ENCODE results near the gene FAM83C.
A peak's percentile ranks its signal among the peaks of the same experiment; 100 is the strongest.

The FAM83C gene

DNA sequence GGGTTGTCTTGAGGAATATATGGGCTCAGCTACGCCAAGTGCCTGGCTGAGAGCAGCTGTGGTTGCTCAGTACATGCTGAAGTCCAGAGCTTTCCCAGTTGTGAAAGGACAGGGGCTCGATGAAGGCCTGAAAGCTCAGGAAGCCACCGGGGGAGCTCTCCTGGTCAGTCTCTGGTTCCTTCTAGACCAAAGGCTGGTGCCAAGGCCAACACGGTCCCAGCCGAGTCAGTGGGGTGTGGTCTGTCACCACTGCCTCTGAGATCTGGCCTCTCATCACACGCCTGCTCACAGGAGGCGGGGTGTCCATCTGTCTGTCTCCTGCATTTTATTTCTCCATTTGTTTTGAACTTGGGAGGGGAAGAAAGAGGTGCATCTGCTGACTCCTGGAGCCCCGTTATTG, 4.9 kb upstream of the FAM83C start:
- no peak for DNase-seq

DNA sequence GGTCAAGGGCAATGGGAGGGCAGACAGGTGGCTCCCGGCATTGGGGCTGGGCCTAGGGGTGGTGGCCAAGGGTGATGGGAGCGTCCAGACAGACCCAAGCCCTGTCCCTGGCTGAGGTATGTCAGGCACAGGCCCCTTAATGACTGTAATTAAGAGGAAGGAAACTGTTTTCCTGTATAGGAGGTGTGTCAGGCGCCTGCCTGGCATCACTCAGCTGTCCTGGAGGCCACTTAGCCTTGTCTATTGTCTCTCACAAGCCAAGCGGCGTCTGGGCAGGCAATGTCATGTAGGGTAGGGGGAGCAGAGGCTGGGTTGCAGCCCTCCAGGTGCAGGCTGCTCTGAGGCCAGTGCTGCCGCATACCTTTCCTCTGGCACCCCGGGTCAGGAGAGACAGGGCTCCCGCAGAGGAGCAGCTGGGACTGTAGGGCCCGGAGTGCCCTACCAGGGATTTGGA, 3.9 kb upstream of the FAM83C start:
- no peak for DNase-seq

DNA sequence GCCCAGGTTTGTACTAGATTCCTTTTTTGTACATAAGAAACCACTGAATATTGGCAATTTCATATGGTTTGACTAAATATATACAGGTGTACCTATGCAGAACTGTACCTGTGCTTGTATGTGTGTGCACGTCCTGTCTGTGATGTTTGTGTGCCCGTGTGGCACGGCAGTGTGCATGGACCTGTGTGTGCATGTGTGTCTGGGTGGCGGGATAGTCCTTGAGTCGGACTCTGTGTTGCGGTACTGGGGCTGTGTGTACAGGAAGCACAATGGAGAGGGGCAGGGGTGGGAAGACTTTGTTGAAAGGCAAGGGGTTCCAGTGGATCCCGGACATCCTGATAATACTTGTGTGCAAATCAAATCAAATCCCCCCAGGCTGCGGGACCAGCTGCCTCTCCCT, 3.4 kb upstream of the FAM83C start:
- DNase-seq: no peak

DNA sequence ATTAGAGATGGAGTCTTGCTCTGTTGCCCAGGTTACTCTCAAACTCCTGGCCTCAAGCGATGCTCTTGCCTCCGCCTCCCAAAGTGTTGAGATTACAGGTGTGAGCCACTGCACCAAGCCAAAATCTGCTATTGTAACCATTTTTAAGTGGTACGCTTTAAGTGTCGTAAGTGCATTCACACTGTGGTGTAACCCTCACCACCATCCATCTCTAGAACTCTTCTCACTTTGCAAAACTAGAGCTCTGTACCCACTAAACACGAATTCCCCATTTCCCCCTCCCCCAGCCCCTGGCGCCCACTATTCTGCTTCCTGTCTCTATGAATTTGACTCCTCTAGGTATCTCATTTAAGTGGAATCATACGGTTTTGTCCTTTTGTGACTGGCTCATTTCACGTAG, 2.8 kb upstream of the FAM83C start:
- DNase-seq: no peak

DNA sequence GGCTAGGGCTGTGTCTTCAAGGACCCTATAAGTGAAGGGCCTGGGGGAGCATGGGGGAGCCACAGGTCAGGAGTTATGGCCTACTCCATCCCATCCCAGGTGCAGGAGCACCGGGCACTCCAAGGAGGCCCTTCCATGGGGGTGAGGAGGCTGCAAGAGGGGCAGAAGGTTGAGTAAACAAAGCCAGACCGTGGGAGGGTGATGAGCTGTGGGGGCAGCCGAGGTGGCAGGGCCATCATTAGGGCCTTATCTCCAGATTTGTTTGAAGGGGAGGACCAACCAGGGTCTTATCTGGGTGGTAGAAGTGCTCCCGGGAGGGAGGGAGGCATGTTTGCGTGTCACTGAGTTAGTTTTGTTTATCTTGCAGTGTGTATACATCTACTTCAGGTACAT, 2.1 kb upstream of the FAM83C start:
- no peak for DNase-seq

DNA sequence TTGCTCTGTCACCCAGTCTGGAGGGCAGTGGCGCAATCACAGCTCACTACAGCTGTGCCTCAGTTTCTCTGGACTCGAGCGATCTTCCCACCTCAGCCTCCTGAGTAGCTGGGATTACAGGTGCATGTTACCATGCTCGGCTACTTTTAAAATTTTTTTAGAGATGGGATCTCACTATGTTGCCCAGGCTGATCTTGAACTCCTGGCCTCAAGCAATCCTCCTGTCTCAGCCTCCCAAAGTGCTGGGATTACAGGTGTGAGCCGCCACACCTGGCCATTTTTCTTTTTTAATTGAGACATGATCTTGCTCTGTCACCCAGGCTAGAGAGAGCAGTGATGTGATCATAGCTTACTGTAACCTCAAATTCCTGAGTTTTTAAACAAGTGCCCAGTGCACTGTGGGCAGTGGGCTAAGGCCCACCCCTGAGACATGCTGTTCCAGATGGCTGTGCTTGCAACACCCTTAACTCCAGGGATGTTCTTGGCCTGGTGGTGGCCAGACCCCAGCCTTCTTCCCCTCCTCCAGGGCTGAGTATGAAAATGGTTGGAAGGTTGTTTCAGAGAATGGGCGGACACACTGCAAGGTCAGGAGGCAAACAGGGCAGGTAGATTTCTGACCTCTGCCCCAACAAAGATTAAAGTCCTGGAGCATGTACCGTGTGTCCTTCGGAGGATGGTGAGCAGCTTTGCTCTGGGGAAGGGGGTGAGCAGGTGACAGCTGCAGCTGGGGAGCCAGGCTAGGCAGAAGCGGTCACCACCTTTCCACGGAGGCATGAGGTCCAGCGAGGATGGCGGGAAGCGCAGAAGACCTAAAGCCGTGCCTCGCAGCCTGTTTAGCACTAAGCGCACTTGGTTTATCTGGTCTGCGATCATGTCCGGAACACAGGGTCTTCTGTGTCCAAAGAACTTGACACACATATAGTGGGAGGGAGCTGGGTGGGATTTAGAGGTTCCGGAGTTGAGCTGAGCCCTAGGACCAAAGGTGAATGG, 1.4 kb upstream of the FAM83C start:
- no peak for DNase-seq

DNA sequence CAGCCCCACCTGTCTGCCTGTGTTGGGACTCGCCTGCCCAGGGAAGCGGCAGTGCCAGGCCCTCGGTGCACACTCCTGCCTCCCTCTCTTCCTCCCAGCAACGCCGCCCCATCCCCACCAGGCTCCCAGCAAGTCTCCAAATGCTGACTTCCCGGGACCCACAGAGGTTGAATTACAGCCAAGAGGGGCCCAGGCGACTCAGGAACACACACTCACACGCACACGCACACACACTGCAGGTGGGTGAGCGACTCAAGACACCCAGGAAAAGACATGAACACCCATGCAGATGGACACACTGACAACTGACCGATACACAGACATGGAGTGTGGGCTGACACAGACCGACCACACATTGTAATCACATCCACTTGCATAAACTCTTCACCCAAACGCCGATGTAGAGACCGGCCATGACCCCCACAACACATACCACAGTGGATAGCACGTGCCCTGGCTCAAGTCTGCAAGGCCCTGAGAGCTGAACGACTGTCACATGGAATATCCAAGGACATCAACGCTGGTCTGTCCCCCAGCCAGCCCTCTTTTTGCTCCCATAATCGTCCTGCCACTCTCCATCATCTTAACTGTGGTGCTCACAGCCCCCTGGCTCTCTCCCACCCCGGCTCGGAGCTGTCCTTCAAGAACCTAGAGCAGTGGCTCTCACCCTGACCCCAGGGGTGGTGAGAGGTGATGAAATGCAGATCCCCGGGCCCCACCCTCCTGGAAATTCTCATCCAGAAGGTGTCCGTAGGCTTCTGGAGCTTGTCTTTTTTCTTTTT, 470 bp upstream of the FAM83C start:
- DNase-seq: no peak

DNA sequence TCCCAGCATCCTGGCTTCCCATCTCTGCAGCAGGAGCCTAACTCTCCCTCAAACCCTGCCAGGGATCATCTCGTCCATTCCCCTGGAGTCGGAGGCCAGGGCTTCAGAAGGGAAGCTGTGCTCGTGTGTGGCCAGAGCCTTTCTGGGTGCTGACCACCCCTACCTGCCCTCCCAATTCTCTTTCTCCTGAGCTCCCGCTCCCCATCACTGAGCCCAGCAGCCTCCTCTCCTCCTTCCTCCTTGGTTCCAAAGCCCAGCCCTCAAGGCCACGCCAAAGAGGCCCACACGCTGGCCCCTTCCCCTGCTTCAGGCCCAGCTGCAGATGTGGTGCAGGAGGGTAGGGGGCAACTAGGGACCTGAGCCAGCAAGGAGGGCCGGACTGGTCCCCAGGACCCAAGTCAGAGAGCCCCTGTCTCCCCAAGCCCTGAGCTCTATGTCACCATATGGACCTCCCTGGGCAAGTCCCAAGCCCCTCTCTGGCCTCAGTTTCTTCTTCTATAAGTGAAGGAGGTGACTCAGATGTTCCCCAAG, 1.3 kb downstream of the FAM83C start:
- no peak for DNase-seq

DNA sequence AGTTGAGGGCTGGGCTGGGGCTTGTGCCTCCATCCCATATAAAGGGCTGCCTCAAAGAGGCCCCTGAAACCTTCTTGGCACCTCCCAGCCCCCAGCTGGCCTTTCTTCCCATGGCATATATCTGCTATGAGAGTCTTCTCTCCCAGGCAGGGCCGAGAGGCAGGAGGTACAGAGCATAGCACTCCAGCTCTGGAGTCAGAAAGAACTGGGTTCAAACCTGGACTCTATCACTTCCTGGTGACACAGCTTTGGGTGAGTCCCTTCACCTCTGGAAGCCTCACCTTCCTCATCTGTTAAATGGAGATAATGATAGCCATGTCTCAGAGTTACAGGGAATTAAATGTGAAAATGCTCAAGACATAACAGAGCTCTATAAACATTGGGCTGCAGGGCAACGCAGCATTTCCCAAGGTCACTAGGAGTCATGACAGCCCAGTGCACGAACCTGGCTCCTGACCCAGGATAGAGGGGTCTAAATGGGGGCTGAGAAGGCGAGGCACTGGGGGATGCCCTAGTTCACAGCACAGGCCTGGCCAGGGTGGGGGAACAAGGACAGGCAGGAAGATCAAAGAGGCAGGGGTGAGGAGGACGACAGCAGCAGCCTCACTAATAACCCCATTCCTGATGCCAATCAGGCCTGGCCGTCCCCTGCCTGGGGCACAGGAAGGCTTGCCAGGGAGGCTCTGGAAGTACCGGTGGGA, 1.9 kb downstream of the FAM83C start:
- no peak for DNase-seq

DNA sequence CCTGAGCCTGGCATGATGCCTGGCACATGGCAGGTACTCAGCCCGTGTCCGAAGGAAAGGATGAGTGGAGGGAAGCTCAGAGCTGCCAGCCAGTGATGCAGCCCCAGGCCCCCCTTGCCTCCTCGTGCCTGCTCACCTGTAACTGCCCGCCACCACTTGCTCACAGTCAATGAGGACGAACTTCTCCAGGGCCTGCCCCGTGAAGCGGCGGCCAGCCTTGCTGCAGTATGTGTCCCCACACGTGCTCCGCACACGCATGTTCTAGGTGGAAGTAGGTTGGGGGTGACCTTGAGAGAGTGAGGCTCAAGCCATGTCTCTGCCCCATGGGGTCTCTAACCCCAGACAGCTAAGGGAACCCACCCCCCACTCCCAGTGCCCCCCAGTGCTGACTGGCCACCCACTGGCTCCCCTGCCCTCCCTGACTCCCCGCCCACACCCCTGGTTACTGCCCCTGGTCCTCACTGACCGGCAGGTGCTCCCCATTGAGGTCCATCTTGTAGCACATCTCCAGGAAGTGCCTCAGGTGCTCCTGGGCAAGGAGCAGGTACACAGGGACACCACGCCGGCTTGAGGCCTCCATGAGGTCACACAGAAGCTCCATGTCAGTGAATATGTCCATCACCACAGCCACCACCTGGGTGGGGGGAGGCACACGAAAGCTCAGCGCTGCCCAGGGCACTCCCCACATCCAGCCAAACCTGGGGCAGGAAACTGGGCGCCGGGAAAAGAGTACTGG, 3.7 kb downstream of the FAM83C start:
- DNase-seq: no peak

DNA sequence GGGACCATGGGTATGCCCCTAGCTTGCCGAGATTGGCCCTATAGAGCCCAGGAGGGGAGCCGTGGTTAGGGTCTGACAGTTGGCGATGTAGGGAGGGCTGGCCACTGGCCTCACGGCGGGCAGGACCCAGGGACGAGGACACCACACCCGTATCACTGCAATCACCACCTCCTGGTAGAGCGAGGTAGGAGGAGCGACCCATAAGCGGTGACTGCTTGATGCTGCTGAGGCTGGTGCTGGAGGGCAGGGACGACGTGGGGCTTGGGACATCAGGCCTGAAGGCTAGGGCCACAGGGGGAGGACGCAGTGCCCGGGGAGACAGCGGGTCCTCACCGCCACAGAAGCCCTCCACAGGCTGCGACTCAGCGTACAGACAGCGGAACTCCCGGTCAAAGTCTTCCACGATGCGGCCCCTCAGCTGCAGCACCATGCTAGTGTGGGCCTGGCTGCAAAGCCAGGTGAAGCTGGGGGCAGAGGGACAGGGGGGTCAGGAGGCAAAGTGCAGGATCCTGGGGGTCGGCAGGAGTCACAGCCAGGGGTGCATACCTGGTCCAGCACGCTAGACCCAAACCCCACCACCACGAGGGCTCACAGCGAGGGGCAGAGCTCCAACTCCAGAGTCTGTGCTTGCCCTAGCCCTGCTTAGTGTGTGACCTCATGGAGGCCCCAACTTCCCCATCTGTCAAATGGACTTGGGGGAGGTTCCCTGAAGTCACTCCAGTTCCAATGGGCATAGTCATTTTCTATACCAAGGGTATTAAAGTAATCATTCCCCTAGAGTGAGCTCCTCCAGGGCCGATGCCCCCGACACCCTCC, 4.5 kb downstream of the FAM83C start:
- DNase-seq: no peak

DNA sequence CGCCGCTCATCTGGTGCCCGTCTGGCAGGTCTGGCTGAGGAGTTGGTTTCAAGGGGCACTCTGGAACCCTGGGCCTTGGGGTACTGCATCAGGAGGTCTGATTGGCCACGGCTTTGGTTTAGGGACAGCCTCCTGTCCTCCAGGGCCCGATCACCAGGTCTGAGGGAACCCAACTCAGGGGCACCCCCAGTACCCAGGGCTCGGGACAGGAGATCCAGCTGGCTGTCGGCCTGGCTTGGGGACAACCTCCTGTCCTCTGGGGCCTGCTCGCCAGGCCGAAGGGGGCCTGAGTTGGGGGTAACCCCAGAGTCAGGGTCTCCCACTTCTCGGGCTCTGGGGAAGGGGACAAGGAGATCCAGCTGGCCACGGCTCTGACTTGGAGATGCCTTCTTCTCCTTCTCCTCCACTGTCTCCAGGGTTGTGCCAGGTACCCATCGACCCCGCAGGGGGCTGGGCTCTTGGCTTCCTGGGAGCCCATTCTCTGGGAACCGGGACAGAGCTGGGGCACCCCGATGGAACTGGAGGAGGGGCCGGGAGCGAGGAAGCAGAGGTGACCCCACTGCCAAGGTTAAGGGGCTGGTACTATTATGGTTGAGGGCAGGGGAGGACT, 5.2 kb downstream of the FAM83C start:
- no peak for DNase-seq

DNA sequence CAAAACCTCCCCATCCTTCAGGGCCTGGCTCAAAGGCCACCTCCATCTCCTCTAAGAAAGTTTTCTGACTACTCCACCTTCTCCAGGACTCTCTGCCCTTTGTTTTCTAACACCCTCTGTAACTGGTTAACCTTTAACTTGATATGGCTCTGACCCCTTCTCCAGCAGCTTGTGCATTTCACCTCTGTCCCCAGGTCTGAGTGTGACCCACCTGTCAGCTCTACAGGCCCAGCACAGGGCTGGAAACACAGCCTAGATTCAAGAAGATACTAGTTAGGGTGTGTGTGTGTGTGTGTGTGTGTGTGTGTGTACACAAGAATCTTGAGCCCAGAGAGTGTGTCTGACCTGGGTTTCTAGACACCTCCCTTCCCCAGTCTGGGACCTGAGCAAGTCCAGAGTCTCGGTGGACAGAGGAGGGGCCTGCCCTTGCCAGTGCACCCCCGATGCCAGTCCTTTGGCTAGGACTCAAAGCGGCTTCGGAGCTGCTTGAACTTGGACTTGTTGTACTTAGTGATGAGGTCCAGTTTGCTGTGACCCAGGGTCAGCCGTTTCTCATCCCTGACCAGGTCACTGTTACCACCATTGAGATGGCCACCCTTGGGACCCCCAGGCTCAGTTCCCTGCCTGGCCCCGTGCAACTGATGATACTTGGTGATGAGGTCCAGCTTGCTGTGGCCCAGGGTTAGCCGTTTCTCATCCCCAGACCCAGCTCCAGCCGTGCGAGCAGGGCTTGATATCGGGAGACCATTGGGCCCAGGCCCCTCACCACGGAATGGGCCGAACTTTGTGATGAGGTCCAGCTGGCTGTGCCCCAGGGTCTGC, 5.9 kb downstream of the FAM83C start:
- no peak for DNase-seq

DNA sequence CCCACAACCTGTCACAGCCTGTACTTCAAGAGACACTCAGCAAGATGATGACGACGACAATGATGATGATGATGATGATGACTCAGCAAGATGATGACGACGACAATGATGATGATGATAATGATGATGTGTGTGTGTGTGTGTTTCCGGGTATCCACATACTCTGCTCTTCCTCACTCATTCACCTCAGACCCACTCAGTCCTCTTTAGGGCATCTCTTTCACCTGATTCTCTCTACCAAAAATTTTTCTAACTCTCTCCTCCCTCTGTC, 6.5 kb downstream of the FAM83C start:
- no peak for DNase-seq

DNA sequence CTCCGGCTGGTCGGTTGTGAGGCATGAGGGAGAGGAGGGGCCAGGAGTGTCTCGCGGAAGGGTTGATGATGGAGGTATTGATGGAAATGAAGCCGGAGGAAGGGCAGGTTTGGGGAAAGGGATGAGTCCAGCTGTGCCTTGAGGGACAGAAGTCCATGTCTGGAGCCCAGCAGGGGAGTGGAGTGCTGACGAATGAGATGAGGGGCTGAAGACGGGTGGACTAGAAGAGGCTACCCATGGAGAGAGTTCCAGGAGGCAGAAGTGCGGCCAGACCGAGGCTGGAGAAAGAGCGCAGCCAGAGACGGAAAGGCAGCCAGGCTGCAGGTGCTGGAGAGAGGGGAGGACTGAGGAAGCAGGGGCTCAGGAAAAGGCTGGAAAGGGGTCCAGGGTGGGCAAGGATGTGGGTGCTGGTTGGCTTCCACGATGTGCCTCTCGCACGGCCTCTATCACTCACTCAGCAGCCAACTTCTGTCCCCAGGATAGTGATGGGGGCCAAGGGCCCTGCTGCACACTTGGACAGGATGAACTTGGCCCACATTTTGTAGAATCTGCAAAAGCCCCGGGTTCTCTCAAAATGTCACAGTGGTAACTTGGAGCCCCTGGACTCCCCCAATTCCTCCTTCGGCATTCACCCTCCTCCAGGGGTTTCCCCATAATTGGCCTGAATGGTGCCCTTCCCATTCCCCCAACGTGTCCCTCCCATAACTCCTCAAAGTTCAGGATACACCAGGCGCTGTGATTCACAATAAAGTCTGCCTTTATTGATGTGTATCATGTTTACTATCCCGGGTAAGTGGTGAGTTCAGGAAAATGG, 7.0 kb downstream of the FAM83C start:
- DNase-seq: no peak

DNA sequence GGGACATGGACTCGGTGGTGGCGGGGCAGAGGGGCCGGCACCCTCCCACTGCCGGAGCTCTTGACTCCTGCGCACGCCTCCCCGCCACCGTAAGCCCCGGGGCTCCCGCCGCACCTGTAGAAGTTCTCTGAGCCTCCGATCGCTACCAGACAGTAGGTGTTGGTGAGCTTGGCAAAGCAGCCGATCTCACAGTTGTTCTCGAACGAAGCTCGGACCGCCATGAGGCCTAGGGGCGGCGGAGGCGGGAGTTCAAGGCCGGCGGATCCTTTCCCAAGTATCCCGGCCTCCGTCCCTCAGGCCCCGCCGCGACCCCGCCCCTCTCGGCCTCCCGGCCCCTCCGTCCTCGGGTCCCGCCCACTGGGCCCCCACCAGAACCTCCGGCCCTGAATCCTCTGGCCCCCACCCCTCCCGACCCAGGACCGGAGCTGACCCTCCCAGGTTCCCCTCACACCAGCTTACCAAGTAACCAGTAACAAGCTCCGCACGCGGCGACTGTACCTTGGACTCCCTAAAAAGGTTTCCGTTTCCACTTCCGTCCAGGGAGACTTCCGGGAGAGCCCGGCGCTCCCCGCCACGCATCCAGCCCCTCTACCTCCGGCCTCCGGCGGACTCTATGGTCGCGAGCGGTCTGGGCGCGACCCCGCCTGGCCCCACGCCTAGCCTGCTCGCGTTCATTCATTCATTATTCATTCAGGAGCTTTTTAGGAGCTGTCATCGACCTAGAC, 7.8 kb downstream of the FAM83C start, which contains the start of gene EIF6:
TSS of gene EIF6 (minus strand) at position 506 of the 725 bp plus-strand sequence. CDS start at position 221, 285 bp downstream.
- peak; percentile 74 for DNase-seq

DNA sequence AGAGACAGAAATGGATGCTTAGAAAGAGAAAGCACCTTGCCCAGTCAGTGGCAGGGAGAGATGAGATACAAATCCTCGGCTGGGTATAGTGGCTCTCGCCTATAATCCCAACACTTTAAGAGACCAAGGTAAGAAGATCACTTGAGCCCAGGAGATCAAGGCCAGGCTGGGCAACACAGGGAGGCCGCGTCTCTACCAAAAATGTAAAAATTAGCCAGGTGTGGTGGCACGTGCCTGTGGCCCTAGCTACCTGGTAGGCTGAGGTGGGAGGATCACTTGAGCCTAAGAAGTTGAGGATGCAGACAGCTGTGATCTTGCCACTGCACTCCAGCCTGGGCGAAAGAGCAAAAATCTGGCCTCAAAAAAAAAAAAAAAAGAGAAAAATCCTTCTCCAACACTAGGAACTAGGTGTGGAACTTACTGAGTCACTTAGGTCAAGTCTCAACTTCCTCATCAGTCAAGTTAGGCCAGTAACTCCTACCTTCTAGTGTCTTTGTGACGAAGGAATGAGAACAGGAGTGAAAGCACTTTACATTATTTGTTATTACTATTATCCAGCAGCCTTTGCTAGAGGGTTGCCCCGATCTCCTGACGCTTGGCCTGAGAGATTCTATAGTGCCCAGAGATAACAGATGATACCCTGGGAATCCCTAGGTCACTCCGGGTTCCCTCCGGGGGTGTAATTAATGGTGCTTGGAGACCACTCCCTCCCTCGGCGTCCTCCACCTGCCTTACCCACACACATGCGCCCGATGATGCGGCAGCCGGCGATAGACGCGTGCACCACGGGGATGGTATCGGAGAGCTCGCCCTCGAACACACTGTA, 8.6 kb downstream of the FAM83C start:
- no peak for DNase-seq

Data from kidney glomerular epithelial cell (primary cell).